Measurements from ENCODE around the gene SEC14L5.

GRCh38 chr16:5056352-5056751 is 98.2 kb downstream of the SEC14L5 start:
- TF ChIP-seq POLR2A (IDR thresholded peaks at IDR 0.05) (no peak), POLR2AphosphoS5 (IDR thresholded peaks at IDR 0.05) (no peak), EP300 (IDR thresholded peaks at IDR 0.05; ENCODE audit: low read depth) (no peak)
- TF ChIP-seq, protein P1, sequence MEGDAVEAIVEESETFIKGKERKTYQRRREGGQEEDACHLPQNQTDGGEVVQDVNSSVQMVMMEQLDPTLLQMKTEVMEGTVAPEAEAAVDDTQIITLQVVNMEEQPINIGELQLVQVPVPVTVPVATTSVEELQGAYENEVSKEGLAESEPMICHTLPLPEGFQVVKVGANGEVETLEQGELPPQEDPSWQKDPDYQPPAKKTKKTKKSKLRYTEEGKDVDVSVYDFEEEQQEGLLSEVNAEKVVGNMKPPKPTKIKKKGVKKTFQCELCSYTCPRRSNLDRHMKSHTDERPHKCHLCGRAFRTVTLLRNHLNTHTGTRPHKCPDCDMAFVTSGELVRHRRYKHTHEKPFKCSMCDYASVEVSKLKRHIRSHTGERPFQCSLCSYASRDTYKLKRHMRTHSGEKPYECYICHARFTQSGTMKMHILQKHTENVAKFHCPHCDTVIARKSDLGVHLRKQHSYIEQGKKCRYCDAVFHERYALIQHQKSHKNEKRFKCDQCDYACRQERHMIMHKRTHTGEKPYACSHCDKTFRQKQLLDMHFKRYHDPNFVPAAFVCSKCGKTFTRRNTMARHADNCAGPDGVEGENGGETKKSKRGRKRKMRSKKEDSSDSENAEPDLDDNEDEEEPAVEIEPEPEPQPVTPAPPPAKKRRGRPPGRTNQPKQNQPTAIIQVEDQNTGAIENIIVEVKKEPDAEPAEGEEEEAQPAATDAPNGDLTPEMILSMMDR (IDR thresholded peaks at IDR 0.05): peak; percentile 20 to 44 (median 37)
